Ishikawa (cell line): ENCODE results near the gene SLC36A1.

Experiments
- CEBPB ChIP-seq: IDR thresholded peaks from 2 replicates; pipeline ENCODE4 v1.6.1; 2012
- CREB1 ChIP-seq: IDR thresholded peaks from 2 replicates; pipeline ENCODE4 v1.6.1; 2012; ENCODE audit warnings: low read depth
- EGR1 ChIP-seq: IDR thresholded peaks from 2 replicates; pipeline ENCODE4 v1.6.1; 2012
- EP300 ChIP-seq: IDR thresholded peaks from 2 replicates; pipeline ENCODE4 v1.6.1; 2012; ENCODE audit warnings: borderline replicate concordance
- FOXM1 ChIP-seq: IDR thresholded peaks from 2 replicates; pipeline ENCODE4 v1.6.1; 2012; ENCODE audit warnings: low read depth, borderline replicate concordance
- NFIC ChIP-seq: IDR thresholded peaks from 2 replicates; pipeline ENCODE4 v1.6.1; 2012
- RAD21 ChIP-seq: IDR thresholded peaks from 2 replicates; pipeline ENCODE4 v1.6.1; 2012; ENCODE audit warnings: low read depth
- TAF1 ChIP-seq: IDR thresholded peaks from 2 replicates; pipeline ENCODE4 v1.6.1; 2012; ENCODE audit warnings: low read depth, mild to moderate bottlenecking
- TCF12 ChIP-seq: IDR thresholded peaks from 2 replicates; pipeline ENCODE4 v1.6.1; 2012; ENCODE audit warnings: low read depth
- TEAD4 ChIP-seq: IDR thresholded peaks from 2 replicates; pipeline ENCODE4 v1.6.1; 2012
- YY1 ChIP-seq: IDR thresholded peaks from 2 replicates; pipeline ENCODE4 v1.6.1; 2012; ENCODE audit warnings: low read depth
- ZBTB7A ChIP-seq: IDR thresholded peaks from 2 replicates; pipeline ENCODE4 v1.6.1; 2012; ENCODE audit warnings: low read depth
- TF ChIP-seq, protein P1 (sequence below): IDR thresholded peaks from 2 replicates; pipeline ENCODE4 v1.6.1; 2012
- TF ChIP-seq, protein P2 (sequence below): IDR thresholded peaks from 2 replicates; pipeline ENCODE4 v1.6.1; 2012
- TF ChIP-seq, protein P3 (sequence below): IDR thresholded peaks from 2 replicates; pipeline ENCODE4 v1.6.1; 2012; ENCODE audit warnings: low read depth, mild to moderate bottlenecking

Gene SLC36A1

DNA sequence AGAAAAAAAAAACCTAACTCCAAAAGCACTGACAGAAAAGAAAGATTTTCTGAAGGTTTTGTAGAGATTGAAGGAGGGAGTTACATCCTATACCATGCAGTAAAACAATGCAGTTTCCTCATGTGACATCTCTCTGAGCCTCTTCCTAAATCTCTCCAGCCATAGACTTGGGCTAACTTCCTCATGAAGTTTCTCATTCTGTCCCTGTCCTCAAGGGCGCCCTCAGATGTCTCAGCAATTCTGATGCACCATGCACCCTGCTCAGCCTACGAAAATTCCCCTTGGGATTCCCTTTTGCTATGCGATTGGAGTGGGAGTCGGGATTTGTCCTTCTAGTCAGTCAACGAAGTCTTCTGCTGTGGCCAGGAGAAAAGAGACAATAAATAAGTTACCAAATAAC is 74.8 kb downstream of the SLC36A1 start:
- TF ChIP-seq TAF1 (no peak), YY1 (no peak), CREB1 (no peak), RAD21 (no peak), ZBTB7A (no peak), EGR1 (no peak), FOXM1 (no peak), EP300 (no peak)
- TF ChIP-seq, protein P1, sequence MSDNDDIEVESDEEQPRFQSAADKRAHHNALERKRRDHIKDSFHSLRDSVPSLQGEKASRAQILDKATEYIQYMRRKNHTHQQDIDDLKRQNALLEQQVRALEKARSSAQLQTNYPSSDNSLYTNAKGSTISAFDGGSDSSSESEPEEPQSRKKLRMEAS = no peak
- TF ChIP-seq, protein P2, sequence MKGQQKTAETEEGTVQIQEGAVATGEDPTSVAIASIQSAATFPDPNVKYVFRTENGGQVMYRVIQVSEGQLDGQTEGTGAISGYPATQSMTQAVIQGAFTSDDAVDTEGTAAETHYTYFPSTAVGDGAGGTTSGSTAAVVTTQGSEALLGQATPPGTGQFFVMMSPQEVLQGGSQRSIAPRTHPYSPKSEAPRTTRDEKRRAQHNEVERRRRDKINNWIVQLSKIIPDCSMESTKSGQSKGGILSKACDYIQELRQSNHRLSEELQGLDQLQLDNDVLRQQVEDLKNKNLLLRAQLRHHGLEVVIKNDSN = no peak

DNA sequence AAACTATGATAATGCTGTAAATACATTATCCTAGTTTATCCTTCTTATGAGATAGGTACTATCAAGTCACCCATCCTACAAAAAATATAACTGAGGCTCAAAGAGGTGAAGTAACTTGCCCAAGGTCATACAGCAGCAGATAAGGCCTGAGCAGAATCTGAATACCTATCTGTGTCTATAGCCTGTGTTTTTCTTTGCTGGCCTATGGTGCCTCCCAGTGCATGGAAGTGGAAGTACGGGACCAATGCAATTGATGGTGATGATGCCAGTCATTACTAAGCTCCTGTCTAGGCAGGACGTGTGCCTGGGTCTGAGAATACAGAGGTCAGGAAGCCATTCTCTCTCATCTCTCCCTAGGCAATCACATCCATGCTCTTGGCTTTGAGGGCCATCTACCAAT is 75.9 kb downstream of the SLC36A1 start:
- TF ChIP-seq FOXM1 = no peak
- peak; percentile 44; the same call in 1 of the 2 replicates for TF ChIP-seq RAD21

- no peak for TF ChIP-seq EP300
- TF ChIP-seq YY1 = no peak
- TF ChIP-seq, protein P2 = no peak
- no peak for TF ChIP-seq TAF1
- TF ChIP-seq FOXM1 = no peak
- no peak for TF ChIP-seq TEAD4
- TF ChIP-seq TCF12 = no peak
- no peak for TF ChIP-seq CREB1
- TF ChIP-seq ZBTB7A = no peak
- no peak for TF ChIP-seq RAD21
- no peak for TF ChIP-seq NFIC
- TF ChIP-seq, protein P3, sequence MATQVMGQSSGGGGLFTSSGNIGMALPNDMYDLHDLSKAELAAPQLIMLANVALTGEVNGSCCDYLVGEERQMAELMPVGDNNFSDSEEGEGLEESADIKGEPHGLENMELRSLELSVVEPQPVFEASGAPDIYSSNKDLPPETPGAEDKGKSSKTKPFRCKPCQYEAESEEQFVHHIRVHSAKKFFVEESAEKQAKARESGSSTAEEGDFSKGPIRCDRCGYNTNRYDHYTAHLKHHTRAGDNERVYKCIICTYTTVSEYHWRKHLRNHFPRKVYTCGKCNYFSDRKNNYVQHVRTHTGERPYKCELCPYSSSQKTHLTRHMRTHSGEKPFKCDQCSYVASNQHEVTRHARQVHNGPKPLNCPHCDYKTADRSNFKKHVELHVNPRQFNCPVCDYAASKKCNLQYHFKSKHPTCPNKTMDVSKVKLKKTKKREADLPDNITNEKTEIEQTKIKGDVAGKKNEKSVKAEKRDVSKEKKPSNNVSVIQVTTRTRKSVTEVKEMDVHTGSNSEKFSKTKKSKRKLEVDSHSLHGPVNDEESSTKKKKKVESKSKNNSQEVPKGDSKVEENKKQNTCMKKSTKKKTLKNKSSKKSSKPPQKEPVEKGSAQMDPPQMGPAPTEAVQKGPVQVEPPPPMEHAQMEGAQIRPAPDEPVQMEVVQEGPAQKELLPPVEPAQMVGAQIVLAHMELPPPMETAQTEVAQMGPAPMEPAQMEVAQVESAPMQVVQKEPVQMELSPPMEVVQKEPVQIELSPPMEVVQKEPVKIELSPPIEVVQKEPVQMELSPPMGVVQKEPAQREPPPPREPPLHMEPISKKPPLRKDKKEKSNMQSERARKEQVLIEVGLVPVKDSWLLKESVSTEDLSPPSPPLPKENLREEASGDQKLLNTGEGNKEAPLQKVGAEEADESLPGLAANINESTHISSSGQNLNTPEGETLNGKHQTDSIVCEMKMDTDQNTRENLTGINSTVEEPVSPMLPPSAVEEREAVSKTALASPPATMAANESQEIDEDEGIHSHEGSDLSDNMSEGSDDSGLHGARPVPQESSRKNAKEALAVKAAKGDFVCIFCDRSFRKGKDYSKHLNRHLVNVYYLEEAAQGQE = no peak
- no peak for TF ChIP-seq CEBPB
These were observed 80.8 kb downstream of the SLC36A1 start for GRCh38 chr5:151528153-151528552.

GRCh38 chr5:151528996-151529395 is 81.6 kb downstream of the SLC36A1 start:
- TF ChIP-seq CEBPB (no peak), TAF1 (no peak), ZBTB7A (no peak), RAD21 (no peak), EGR1 (no peak), CREB1 (no peak), FOXM1 (no peak), TEAD4 (no peak)
- TF ChIP-seq, protein P3 = no peak
- TF ChIP-seq, protein P1 = no peak
- TF ChIP-seq, protein P2 = no peak

DNA sequence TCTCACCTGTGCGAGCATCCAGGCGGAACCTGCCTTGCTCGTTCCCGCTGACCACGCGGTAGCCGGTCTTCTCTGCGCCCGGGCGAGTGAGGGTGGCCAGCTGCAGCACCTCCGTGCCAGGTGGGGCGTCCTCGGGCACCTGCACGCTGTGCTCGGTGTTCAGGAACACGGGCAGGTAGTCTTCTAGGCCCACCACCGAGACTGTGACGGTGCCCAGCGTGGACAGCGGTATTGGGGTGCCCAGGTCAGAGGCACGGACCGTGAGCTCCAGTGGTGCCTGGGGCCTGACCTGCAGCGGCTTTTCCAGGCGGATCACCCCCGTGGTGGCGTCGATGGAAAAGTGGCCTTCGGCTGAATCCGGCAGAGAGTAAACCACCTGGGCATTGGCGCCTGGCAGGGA is 84.2 kb downstream of the SLC36A1 start:
- TF ChIP-seq YY1 = no peak
- TF ChIP-seq RAD21 = no peak
- no peak for TF ChIP-seq EP300
- TF ChIP-seq, protein P1 = no peak
- no peak for TF ChIP-seq FOXM1
- TF ChIP-seq EGR1 = no peak
- no peak for TF ChIP-seq NFIC
- TF ChIP-seq, protein P3 = no peak
- TF ChIP-seq TAF1 = no peak
- no peak for TF ChIP-seq CEBPB
- no peak for TF ChIP-seq TEAD4
- no peak for TF ChIP-seq TCF12
- no peak for TF ChIP-seq ZBTB7A
